RWPE2 (cell line): ENCODE results near the gene ZRANB3.
"Not testable (repeated sequence)": the region's sequence is repeated elsewhere in the genome, so short reads cannot be mapped to it uniquely, and the experiment has no call there.

Experiments used
- ATAC-seq: fragments of 200-7000 bp; cut with Tn5 transposase; 3 replicates; pipeline ENCODE4 v1.9.1; 2021; ENCODE audit warnings: low read depth
- DNase-seq: peaks from one replicate; pipeline ENCODE4 v3.0.0-alpha.2; 2020; ENCODE audit warnings: low spot score
- H3K27ac ChIP-seq: fragments of 450-650 bp; 2 replicates; pipeline ENCODE4 v1.5.1; 2017; ENCODE audit warnings: mild to moderate bottlenecking; ENCODE audit not compliant: poor library complexity, severe bottlenecking
- H3K27me3 ChIP-seq: fragments of 250-450 bp; sonication (Bioruptor Pico); 2 replicates; pipeline ENCODE4 v1.5.1; 2021; ENCODE audit warnings: mild to moderate bottlenecking, moderate library complexity; ENCODE audit not compliant: insufficient read depth, poor library complexity, severe bottlenecking
- H3K36me3 ChIP-seq: fragments of 250-450 bp; sonication (Bioruptor Pico); 2 replicates; pipeline ENCODE4 v1.5.1; 2020; ENCODE audit warnings: low read depth, mild to moderate bottlenecking, moderate library complexity
- H3K4me1 ChIP-seq: fragments of 250-450 bp; sonication (Bioruptor Pico); 2 replicates; pipeline ENCODE4 v1.5.1; 2021; ENCODE audit warnings: mild to moderate bottlenecking, moderate library complexity; ENCODE audit not compliant: insufficient read depth, poor library complexity, severe bottlenecking
- H3K4me3 ChIP-seq: fragments of 250-450 bp; sonication (Bioruptor Pico); 2 replicates; pipeline ENCODE4 v1.5.1; 2021; ENCODE audit warnings: mild to moderate bottlenecking, moderate library complexity; ENCODE audit not compliant: severe bottlenecking
- H3K9me3 ChIP-seq: fragments of 250-450 bp; sonication (Bioruptor Pico); 2 replicates; pipeline ENCODE4 v1.5.1; 2021; ENCODE audit warnings: mild to moderate bottlenecking, moderate library complexity; ENCODE audit not compliant: severe bottlenecking
- CTCF ChIP-seq: fragments of 450-650 bp; IDR thresholded peaks from one replicate; pipeline ENCODE4 v1.5.1; 2017; ENCODE audit warnings: mild to moderate bottlenecking, moderate library complexity; ENCODE audit not compliant: poor library complexity, severe bottlenecking

The ZRANB3 gene

GRCh38 chr2:135525786-135526185 is 5.2 kb downstream of the ZRANB3 start:
- ATAC-seq = no peak
- TF ChIP-seq CTCF = no peak
- Histone ChIP-seq H3K4me1 (peaks cover 30% of the 10 kb centered on the region), H3K27ac (no peak overlapping the region), H3K9me3 (no peaks in the 10 kb centered on the region), H3K27me3 (no peaks in the 10 kb centered on the region), H3K4me3 (no peak overlapping the region), H3K36me3 (peaks cover 15% of the 10 kb centered on the region)
- no peak for DNase-seq

GRCh38 chr2:135512099-135512498 is 18.9 kb downstream of the ZRANB3 start:
- no peaks in the 10 kb centered on the region for H3K36me3 ChIP-seq
- no peaks in the 10 kb centered on the region for H3K27me3 ChIP-seq
- no peak overlapping the region for H3K27ac ChIP-seq
- no peaks in the 10 kb centered on the region for H3K4me1 ChIP-seq
- ATAC-seq (no peak), DNase-seq (no peak)
- TF ChIP-seq CTCF = no peak
- H3K4me3 ChIP-seq = no peak overlapping the region
- no peaks in the 10 kb centered on the region for H3K9me3 ChIP-seq

- TF ChIP-seq CTCF = no peak
- Histone ChIP-seq H3K4me3 (no peak overlapping the region), H3K36me3 (no peaks in the 10 kb centered on the region), H3K9me3 (no peaks in the 10 kb centered on the region), H3K27me3 (no peaks in the 10 kb centered on the region), H3K4me1 (no peaks in the 10 kb centered on the region), H3K27ac (no peak overlapping the region)
- ATAC-seq (no peak), DNase-seq (no peak)
Measured at GRCh38 chr2:135510577-135510976, 20.4 kb downstream of the ZRANB3 start.

GRCh38 chr2:135504811-135505210 is 26.2 kb downstream of the ZRANB3 start:
- Histone ChIP-seq H3K9me3 (no peaks in the 10 kb centered on the region), H3K27me3 (no peaks in the 10 kb centered on the region), H3K36me3 (peaks cover 29% of the 10 kb centered on the region), H3K4me3 (no peak overlapping the region), H3K27ac (no peak overlapping the region), H3K4me1 (no peaks in the 10 kb centered on the region)
- TF ChIP-seq CTCF = no peak
- DNase-seq = no peak
- no peak for ATAC-seq

- not testable (repeated sequence) for H3K4me1 ChIP-seq, ATAC-seq, DNase-seq, H3K27me3 ChIP-seq, H3K9me3 ChIP-seq, H3K27ac ChIP-seq, H3K4me3 ChIP-seq
- H3K36me3 ChIP-seq = peaks cover 50% of the 10 kb centered on the region
Measured at GRCh38 chr2:135498588-135498987, 32.4 kb downstream of the ZRANB3 start.

- Histone ChIP-seq H3K27me3 (no peaks in the 10 kb centered on the region), H3K27ac (no peak overlapping the region), H3K9me3 (peaks cover 2% of the 10 kb centered on the region), H3K36me3 (peaks cover 35% of the 10 kb centered on the region), H3K4me3 (no peak overlapping the region), H3K4me1 (no peaks in the 10 kb centered on the region)
- no peak for TF ChIP-seq CTCF
- no peak for ATAC-seq
- DNase-seq = no peak
Measured at GRCh38 chr2:135494917-135495316, 36.1 kb downstream of the ZRANB3 start.
